ENCODE measurements around the gene STAT5B. TPM values are rescaled to one million over a fixed set of nuclear protein-coding genes. Genes with fewer than 3 reads are reported as not detected.

The STAT5B gene
- total and polyA plus RNA-seq, 2 of the 13 experiments (the other 11 are each of a cell fraction or from before 2014, with no cell fraction given): 21.0 to 42.8 TPM

DNA sequence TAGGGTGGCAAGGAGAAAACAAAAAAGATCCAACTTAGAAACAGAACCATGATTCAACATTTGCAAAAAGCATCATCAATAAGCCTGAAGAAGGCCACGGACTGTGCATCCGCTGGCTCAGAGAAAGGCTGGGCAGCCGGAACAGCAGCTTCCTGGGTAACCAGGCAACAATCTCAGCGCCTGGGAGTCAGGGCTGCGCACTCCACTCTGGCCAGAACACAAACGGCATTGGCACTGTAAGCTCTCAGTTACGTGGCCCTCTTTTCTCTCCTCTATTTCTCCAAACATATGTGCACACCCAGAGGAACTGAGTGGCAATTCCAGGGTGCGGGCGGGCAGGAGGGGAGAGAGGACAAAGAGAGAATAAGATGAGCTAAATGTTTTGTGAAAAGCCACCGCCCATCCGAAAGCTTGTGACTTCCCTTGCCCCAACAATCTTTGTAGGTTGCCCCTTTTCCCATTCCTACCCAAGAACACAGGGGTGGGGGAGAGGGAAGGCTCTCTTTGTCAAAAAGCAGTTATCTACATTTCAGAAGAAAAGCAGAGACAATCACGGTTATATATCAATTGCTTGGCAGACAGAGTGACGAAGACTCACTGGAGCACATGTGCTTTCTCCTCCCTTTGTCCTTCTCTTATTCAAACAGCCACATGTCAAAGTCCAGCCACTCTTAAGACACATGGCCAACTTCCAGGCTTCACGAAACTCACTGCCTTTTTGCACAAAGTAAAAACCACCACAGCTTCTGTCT, 75.3 kb downstream of the STAT5B start:
- ChIA-PET POLR2A (interaction anchor here (1.7 kb wide), 1 partner anchor 48 kb away, joined by 5 read pairs; no protein-coding TSS in a partner anchor), CTCF (ENCODE audit: low intra/inter-chr PET ratio, low total read pairs) (no interaction called here)
- ATAC-seq: no peak; the same call in 2 of the 3 replicates
- BruUV-seq (replicated peaks): TSS peak; percentile 53
- TF ChIP-seq, protein P1, sequence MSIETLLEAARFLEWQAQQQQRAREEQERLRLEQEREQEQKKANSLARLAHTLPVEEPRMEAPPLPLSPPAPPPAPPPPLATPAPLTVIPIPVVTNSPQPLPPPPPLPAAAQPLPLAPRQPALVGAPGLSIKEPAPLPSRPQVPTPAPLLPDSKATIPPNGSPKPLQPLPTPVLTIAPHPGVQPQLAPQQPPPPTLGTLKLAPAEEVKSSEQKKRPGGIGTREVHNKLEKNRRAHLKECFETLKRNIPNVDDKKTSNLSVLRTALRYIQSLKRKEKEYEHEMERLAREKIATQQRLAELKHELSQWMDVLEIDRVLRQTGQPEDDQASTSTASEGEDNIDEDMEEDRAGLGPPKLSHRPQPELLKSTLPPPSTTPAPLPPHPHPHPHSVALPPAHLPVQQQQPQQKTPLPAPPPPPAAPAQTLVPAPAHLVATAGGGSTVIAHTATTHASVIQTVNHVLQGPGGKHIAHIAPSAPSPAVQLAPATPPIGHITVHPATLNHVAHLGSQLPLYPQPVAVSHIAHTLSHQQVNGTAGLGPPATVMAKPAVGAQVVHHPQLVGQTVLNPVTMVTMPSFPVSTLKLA (IDR thresholded peaks at IDR 0.05): peak; percentile 87
- TF ChIP-seq ZBTB38 (CRISPR knock-in tag; IDR thresholded peaks at IDR 0.05) (0 out of 2 replicates have a peak, but pooled peaks have one; percentile 25), ZBTB20 (CRISPR knock-in tag; IDR thresholded peaks at IDR 0.05; ENCODE audit: borderline replicate concordance, low read depth) (no peak), ZNF660 (CRISPR knock-in tag; IDR thresholded peaks at IDR 0.05; ENCODE audit: borderline replicate concordance, low read depth) (no peak), SAP130 (CRISPR knock-in tag; IDR thresholded peaks at IDR 0.05; ENCODE audit: low read depth) (0 out of 2 replicates have a peak, but pooled peaks have one; percentile 23), FOXA3 (CRISPR knock-in tag; IDR thresholded peaks at IDR 0.05) (0 out of 2 replicates have a peak, but pooled peaks have one; percentile 16), HNRNPH1 (optimal IDR thresholded peaks at IDR 0.05; ENCODE audit: low read depth, low read length) (no peak), MYC (CRISPR knock-in tag; IDR thresholded peaks at IDR 0.05; ENCODE audit: borderline replicate concordance) (peak; percentile 29; the same call in 1 of the 2 replicates), DMAP1 (CRISPR knock-in tag; IDR thresholded peaks at IDR 0.05) (peak; percentile 54; the same call in 1 of the 2 replicates), ZNF670 (CRISPR knock-in tag; IDR thresholded peaks at IDR 0.05; ENCODE audit: borderline replicate concordance) (no peak), MXI1 (IDR thresholded peaks at IDR 0.05; ENCODE audit: borderline replicate concordance, low read depth, low read length) (peak; percentile 25; the same call in 1 of the 3 replicates), SOX13 (IDR thresholded peaks at IDR 0.05) (no peak), SOX13 (CRISPR knock-in tag; conservative IDR thresholded peaks at IDR 0.05 in 1 of 2, IDR thresholded peaks at IDR 0.05 in 1 of 2) (0 out of 4 replicates have a peak, but pooled peaks of 1 of the 2 experiments have one; percentile 7), HNF4A (CRISPR knock-in tag; IDR thresholded peaks at IDR 0.05) (peak; percentile 66), MAX (IDR thresholded peaks at IDR 0.05) (peak; percentile 78)
- TF ChIP-seq, protein P2, sequence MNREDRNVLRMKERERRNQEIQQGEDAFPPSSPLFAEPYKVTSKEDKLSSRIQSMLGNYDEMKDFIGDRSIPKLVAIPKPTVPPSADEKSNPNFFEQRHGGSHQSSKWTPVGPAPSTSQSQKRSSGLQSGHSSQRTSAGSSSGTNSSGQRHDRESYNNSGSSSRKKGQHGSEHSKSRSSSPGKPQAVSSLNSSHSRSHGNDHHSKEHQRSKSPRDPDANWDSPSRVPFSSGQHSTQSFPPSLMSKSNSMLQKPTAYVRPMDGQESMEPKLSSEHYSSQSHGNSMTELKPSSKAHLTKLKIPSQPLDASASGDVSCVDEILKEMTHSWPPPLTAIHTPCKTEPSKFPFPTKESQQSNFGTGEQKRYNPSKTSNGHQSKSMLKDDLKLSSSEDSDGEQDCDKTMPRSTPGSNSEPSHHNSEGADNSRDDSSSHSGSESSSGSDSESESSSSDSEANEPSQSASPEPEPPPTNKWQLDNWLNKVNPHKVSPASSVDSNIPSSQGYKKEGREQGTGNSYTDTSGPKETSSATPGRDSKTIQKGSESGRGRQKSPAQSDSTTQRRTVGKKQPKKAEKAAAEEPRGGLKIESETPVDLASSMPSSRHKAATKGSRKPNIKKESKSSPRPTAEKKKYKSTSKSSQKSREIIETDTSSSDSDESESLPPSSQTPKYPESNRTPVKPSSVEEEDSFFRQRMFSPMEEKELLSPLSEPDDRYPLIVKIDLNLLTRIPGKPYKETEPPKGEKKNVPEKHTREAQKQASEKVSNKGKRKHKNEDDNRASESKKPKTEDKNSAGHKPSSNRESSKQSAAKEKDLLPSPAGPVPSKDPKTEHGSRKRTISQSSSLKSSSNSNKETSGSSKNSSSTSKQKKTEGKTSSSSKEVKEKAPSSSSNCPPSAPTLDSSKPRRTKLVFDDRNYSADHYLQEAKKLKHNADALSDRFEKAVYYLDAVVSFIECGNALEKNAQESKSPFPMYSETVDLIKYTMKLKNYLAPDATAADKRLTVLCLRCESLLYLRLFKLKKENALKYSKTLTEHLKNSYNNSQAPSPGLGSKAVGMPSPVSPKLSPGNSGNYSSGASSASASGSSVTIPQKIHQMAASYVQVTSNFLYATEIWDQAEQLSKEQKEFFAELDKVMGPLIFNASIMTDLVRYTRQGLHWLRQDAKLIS (CRISPR knock-in tag; IDR thresholded peaks at IDR 0.05): no peak
- Histone ChIP-seq H3K9ac (ENCODE audit: insufficient read depth, low read depth, low read length) (no peak overlapping the region), H3K4me1 (ENCODE audit: insufficient read depth, low read length) (peaks cover 16% of the 10 kb centered on the region), H4K20me1 (ENCODE audit: insufficient read depth, low read length) (no peaks in the 10 kb centered on the region), H3K4me3 (replicated peaks in 1 of 3; ENCODE audit: insufficient read depth in 1 of 3, low read depth in 2 of 3, low read length in 3 of 3) (no peak overlapping the region), H2AFZ (ENCODE audit: low read length) (no peak overlapping the region), H3K36me3 (replicated peaks in 1 of 2; ENCODE audit: control insufficient read depth in 1 of 2, insufficient read depth in 2 of 2, low read length in 2 of 2) (peaks cover 5 to 19% of the 10 kb centered on the region in 2 experiments; a peak in 4 of 5 replicates), H3K79me2 (ENCODE audit: insufficient read depth, low read length) (no peaks in the 10 kb centered on the region), H3K27ac (ENCODE audit: extremely low read length, insufficient read depth, low read length) (peak overlapping the region; percentile 10), H3K9me3 (ENCODE audit: low read length) (no peaks in the 10 kb centered on the region), H3K4me2 (ENCODE audit: low read depth, low read length) (no peak overlapping the region), H3K27me3 (ENCODE audit: control insufficient read depth in 1 of 2, insufficient read depth in 2 of 2, low read length in 2 of 2) (no peaks in the 10 kb centered on the region)
- FAIRE-seq: no peak
- no peak for DNase-seq (ENCODE audit: low spot score)
- intact Hi-C loops (cut with micrococcal nuclease; ENCODE audit: unreplicated experiment): no loop called here
- 80% methylated on average over 14 of the region's 14 CpGs for WGBS (ENCODE audit: low lambda C conversion rate)
- in situ Hi-C loops (cut with HindIII; ENCODE audit: extremely low pct_ligation_motif_present, low pct_unique_long_range_greater_than_20kb): no loop called here
